Stimulated activated CD8-positive, alpha-beta memory T cell treated with anti-CD3 and anti-CD28 coated beads, Interleukin-12 subunit alpha, Interleukin-12 subunit beta, amount 100 ng/mL, for 4 hours (primary cell): Measurements from ENCODE around the gene FANCB.

Source experiments
- DNase-seq: peaks from one replicate; pipeline ENCODE4 v3.0.0-alpha.2; 2020; ENCODE audit warnings: low read depth

FANCB gene

DNA sequence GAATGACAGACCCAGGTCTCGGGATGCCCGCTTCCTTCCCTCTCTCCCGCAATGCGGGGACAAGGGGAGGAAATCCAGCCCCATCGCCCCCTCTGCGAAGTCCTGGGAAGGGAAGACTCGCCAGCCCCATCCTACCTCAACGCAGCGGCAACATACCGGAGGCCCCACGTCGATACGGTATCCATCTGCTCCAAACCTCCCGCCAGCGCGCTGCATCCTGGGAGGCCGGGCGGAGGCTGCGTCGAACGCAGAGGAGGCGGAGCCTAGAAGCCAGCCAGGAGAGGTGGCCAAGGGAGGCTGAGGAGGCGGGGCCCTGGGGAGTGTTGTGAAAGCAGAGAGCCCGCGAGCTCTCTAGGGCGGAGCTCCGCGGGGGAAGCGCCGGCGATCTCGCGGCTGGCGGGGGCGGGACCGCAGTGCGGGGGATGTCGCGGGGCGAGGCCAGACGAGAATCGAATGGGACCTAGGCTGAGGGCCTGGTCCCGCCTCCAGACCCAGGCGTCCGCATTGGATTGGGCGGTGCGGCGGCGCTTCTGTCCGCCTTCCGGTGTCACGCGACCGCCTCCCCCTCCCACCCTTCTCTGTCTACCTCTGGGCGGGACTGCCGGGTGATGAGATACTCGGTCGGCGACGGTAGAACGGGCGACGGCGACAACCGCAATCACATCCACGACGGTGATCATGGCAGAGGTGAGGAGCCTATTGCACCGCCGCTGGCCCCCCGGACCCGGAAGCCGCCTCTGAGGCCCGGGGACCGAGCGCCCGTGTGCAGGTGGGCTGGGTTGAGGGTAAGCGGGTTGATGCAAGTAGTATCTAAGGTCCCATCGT lies at the start of gene FANCB, which contains the start of gene MOSPD2:
Gene FANCB, minus strand, starts transcription at position 219 of the 825 bp plus-strand sequence. CDS start 7,559 bp downstream, outside the sequence.
Gene MOSPD2, plus strand, starts transcription at position 571 of the 825 bp plus-strand sequence. Its CDS starts 108 bp downstream, at position 679.
- DNase-seq = peak; percentile 89

DNA sequence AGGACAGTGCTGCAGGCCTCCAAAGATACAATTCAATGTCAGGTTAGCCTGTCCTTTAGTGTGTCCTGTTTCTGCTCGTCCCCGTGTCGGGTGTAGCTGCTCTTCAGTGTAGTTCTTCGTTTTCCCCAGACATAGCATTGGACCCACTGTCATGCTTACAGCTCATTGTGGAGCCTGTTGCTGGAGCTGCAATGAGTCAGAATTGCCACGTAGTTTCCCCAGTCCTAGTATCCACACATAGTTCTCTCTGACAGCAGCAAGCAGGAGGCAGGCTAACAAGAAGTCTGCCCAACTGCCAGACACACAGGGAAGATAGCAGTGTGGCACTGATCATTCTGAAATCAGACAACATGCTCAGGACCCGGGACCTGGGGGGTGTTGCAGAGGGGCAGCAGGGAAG lies 49.6 kb upstream of the FANCB start:
- no peak for DNase-seq

DNA sequence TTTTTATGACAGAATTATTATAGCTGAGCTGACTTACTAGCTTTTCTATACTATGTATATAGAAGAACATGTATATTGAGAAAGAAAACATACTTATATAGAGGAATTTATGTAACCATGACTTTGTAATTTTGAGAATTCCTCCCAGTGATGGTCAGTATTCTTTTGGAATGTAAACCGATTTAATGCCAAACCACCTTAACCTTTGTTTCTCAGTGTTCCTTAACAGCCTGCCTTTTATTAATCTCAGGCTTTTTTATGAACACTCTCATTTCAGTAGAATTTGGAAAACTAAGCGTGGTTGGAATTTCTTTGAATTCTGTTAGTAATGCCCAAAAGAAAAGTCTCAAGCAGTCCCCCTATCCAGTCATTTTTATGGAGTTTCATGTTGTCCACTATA lies 47.3 kb upstream of the FANCB start:
- no peak for DNase-seq

DNA sequence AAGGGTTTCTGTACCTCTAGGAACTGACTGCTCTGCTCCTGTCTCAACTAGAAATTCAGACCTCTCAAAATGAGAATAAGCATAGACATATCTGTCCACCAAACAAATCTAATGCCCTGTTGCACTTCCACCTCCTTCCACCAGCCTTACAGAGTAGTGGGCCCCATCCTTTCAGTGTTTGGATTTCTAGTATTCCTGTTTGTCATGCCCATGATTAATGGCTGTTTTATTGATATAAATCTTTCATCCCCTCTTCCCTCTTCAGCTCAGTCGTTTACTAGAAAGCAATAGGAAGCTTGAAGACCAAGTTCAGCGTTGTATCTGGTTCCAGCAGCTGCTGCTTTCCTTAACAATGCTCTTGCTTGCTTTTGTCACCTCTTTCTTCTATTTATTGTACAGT lies 46.5 kb upstream of the FANCB start:
- DNase-seq = no peak

DNA sequence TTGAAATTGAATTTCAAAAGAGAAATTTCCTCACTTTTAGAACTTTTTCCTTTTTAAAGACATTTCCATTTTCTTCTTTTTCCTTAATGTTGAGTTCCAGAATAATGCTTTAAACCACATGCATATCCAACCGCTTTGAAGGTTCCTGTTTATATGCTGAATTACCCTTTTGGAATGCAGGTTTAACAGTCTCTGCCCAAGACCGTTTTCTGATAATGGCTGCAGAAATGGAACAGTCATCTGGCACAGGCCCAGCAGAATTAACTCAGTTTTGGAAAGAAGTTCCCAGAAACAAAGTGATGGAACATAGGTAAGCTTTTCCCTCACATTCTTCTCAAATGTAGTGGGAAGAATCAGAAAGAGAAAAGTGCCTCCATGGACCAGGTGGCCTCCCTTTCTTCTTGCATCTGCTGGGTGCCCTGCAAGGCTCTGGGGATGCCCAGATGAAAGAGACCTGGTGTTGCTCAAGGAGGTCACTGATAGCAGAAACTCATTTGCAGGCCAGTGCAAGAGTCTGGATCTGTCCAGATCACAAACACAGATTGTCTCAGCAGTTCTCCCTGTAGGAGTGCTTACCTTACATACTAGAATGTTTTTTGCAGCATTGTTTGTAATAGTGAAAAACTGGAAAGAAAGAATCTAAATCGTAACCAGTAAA lies 43.3 kb upstream of the FANCB start:
- no peak for DNase-seq

DNA sequence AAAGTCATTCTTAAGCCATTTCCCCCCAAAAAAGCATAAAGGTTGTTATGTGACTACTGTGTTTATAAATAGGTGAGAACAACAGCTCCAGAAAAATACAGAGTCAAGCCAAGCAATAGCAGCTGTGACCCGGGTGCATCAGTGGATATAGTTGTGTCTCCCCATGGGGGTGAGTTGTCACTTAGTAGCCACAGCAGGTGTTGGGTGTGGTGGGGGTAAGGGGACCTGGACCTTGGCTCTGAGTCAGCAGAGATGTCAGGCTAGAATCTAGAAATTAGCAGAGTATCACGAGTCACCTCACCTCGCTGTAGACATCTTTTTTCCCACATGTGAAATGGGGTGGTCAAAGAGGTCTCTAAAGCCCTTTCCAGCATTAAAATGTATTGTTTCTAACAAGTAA lies 42.7 kb upstream of the FANCB start:
- no peak for DNase-seq

DNA sequence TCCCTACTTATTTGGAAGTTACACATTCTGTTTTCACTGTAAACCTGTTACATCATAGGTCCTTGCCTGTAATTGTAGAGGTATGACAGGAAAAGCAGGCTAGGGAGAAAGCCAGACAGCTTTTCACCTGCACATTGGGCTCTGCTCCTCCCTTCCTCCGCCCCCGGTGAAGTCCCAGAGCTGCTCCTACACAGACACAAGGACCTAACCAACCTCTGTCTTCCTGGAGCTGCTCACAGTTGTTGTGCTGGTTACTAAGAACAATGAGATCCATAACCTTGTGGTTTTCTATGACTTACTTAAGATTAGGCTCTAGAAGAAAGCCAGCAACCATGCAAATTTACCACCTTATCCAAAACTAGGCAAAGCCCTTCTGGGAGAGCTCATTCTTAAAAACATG lies 40.4 kb upstream of the FANCB start:
- DNase-seq = no peak

DNA sequence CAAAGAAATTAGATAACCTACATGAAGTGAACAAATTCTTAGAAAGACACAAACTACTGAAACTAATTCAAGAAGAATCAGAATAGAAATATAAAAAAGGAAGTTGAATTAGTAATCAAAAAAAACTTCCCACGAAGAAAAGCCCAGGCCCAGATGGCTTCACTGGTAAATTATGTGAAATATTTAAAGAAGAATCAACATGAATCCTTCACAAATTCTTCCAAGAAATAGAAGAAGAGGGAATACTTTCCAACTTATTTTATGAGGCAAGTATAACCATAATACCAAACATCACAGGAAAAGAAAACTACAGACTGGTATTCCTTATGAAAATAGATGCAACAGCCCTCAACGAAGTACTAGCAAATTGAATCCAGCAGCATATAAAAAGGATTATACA lies 31.0 kb upstream of the FANCB start:
- DNase-seq = no peak

DNA sequence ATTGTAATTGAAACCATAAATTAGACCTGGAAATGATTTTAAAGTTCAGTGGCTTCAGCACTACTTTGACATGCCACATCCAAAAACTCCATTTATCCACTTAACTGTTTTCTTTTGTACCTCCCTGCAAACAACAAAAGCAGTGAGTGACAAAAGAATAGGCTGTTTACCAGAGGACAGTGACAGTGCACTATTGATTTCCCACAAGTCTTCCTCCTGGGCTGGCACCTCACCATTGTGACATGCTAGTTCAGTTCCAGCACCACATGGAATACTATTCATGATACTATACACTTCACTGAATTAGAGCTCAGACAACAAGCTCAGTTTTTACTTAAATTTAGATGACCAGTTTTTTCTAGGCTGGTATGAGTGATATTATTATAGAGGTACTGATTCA lies 29.7 kb upstream of the FANCB start:
- DNase-seq = no peak

DNA sequence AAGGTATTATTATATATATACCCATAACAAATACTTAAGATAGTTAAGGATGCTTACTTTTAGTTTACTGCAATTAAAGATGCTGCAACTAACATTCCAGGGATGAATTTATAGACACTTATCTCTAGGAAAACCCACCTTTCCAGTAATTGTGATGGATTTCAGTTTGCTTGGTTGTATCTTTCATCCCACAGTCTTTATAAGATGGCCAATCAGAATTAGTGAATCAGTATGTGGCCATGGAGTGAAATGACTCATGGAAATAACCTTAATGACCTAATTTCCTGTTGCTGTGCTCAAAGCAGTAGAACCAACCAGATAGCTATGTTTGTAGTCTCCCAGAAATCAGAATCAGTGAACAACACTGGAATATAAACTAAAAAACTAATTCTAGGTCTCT lies 26.7 kb upstream of the FANCB start:
- DNase-seq = no peak

DNA sequence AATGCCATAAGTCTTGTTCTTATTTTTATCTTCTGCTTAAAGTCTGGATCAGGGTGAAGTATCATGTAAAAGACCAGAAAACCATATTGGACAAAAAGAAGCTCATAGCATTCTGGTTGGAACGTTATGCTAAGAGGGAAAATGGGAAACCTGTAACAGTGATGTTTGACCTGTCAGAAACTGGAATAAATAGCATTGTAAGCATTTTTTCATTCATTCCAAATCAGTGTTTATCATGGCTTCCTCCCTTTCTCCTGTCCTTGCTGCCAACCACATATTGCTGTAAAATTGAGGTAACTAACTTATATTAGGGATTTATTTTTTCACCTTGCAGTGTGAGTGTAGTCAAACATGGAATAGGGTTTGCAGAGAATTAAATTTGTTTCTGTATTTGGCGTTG lies 24.2 kb upstream of the FANCB start:
- no peak for DNase-seq

DNA sequence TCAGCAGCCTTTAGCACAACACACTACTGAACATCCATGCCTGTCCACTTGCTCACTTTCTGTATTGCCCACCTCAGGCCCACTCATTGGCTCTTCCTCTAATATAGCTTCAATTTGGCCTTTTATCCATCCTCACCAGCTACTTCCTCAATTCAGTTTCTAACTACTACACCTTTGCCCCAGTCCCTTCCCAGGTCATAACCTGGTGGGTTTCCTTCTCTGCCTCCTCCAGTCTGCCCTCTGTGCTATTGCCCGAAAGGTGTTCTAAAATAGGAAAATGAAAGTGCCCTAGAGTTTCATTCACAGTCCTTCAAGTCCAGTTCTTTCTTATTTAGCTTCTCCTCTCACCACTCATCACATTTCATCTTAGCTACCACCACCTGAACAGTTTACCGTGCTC lies 23.4 kb upstream of the FANCB start:
- DNase-seq = no peak

DNA sequence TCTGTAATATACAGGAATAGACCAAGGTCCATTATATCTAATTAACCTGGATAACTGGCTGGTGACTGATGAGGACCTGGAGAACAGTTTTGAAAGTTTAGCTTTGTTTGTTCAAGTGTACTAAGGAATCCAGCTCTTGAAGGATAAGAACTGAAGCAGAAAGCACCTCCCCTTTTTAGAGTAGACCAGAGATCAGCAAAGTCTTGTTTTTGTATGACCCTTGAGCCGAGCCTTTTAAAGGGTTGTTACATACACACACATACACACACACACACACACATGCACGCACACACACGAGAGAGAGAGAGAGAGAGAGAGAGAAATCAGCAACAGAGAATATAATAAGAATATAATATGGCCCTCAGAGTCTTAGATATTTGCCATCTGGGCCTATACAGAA lies 13.4 kb upstream of the FANCB start:
- no peak for DNase-seq

DNA sequence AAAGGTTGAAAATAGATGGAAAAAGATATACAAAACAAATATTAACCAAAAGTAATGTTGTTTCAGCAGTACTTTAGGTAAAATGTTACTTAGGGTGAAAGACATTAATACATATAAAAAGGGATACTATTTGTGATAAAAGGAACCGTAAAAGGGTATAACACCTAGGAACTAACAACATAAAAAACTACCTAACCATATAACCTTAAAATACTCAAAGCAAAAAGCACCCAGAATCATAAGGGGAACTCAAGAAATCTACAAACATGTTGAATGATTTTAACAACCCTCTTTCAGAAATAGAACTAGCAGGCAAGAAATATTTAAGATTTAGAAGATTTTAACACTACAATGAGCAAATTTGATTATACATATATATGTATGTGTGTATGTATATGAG lies 11.8 kb upstream of the FANCB start:
- DNase-seq = no peak

DNA sequence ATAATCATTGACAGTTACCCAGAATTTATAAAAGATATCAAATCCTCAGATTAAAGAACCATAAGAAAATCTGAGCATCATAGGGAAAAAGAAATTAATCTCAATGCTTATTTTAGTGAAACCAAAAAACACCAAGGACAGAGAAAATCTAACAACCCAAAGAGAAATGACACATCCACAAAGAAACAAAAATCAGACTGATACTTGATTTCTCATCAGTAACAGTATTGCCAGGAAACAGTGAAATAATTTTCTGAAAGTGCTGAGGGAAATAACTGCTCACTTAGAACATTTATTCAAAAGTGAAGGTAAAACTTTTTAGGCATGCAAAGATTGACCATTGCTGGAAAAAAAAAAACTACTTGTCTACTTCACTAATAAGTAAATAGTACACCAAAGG lies 11.0 kb upstream of the FANCB start:
- DNase-seq = no peak

DNA sequence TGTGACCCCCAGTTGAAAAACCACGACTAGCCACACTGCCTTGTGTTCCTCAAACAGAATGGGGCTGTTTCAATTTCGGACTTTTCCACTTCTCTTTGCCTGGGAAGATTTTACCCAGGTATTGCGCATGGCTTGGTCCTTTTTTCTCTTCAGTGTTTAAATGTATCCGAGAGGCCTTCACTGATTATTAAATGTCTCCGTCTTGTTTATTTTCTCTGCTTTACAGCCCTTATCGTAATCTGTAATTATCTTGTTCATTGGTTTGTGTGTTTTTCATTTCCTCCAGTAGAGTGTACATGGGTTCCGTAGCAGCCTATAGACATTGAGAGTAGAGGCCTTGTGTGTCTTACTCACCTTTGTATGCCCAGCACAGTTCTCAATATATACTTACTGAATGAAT lies 2.8 kb upstream of the FANCB start:
- DNase-seq = no peak

DNA sequence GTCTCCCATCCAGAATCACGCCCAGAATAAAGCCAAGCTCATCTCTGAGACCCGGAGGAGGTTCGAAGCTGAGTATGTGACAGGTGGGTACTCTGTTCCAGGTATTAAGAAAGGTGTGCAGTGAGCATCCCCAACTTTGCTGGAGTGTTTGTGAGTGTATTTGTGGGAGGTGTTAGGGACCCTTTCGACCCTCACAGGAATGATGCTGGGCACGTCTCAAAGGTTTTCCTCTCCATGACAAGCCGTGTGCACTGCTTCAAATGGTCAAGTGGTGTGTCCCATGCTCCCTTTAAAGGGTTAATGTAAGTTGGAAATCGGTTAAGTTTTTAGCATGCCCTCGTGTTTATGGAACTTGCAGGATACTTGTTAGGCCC lies 794 bp upstream of the FANCB start:
- DNase-seq = no peak

DNA sequence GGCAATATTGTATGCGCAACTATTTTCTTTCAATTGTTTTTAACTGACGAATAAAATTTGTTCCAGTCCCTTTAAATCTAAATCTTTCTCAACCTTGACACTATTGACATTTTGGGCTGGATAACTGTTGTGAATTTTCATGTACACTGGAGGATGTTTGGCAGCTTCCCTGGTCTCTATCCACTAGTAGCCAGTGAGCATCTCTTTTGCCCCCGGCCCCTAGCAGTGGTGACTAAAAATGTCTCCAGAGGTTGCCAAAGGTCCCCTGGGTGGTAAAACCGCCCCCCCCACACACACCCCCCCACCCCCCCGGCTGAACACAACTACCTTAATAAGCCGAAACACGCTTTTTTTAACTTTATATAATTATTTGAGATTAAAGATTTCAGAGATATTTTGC lies 514 bp downstream of the FANCB start:
- no peak for DNase-seq

DNA sequence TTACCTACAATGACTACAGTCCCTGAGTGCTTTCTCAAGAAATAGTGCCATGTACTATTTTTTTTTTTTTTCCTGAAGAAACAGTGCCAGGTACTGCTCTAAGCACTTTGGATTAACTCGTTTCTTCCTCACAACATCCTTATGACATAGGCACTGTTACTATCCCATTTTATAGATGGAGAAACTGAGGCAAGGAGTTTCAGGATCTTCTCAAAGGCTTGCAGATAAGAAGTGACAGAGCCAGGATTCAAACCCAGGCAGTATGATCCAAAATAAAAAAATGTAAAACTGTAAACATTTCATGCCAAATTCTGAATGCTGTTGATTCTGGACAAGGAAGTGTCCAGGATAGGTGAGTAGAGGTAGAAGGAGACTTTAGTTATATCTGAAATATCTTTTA lies 1.1 kb downstream of the FANCB start:
- no peak for DNase-seq

DNA sequence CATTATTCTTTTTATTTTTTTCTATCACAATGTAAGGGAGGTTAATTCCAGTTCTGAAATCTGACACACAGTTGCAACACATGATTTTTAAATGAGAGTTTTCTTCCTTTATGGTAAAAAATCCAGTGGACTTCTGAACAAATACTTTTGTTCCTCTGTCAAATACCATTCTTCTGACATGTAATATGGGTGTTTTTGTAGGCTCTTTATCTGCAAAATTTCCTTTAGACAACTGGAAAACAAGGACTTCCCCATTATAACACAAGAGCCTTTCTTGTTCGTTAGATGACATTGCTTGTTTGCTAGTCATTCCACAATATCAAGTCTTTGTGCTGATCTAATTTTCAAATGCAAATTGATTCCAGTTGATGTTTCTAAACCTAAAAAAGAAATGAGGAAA lies 7.7 kb downstream of the FANCB start:
- DNase-seq = no peak

DNA sequence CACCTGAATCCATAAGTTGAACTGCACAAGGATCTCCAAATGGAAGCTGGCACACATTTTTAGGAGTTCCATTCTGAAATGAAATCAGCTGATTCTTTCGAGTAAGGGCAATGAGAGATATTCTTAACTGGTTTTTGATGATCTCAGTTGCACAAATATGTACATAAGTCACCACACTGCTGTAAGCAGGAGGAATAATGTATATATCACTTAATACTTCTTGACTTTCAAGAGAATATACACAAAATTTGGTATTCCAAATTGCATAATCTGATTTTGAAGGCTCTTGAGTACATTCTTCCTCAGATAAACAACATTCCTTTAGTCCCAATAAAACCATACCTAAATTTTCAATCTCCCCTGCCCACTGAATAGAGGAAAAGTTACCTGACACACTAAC lies 8.2 kb downstream of the FANCB start:
- DNase-seq = no peak

DNA sequence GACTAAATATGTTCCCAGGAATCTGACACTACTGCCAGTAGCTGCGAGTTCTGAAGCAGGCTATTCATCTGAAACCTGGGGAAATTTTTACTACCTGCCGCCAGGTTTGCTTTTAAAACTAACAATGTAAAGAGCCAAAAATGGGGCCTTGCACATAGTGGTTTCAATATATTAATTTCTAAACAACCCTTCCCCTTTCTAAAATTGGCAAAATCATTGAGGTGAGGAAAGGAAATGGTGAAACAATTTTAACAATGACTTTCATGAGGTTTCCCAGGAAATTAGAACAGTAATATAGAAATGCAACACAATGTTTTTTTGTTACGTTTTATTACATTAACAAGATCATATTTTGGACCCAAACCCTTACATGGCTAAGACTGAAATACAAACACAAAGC lies 21.3 kb downstream of the FANCB start:
- DNase-seq = no peak

DNA sequence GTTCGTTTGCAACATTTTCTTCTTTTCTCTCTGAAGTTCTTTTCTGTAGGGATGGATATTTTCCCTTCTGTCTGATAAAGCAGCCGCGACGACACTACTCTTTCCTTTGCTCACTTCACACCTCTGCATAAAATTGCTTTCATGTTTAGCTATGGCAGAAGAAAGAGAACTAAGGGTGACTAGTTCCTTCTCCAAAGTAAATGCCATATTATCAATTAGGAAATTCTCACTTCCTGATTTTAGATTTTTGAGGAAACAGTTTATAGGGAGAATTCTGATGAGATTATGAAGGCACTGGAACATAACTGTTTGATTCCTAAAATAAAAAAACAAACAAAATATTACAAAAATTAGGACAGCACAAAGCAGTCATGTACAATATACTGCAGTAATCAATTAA lies 29.2 kb downstream of the FANCB start:
- DNase-seq = no peak

DNA sequence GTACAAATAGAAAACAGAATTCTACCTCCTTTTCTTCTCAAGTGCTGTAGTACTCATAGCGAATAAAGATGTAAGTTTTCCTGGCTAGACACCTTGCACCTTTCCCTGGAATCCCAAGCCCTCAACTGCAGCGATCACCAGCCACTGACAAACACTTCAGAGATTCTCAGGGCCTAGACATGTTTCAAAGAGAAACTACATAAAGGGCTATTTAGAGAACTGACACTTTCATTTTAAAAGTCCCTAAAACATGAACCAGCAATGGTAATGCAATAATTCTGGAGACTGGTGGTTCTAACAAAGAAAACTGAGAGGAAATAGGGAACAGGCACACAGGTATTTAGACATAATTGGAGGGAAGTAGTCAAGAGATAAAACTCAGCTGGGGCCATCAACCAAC lies 35.7 kb downstream of the FANCB start:
- DNase-seq = no peak
